Spleen (tissue), 7 donors: ENCODE data around the gene C6orf47.
A peak's percentile ranks its signal among the peaks of the same experiment; 100 is the strongest.

Experiments used
- POLR2A ChIP-seq, 3 donors: fragments of 450-650 bp; IDR thresholded peaks; one replicate each; pipeline ENCODE4 v1.5.1; 2017; ENCODE audit warnings: antibody characterized with exemption in 3 of 3, mild to moderate bottlenecking in 1 of 3
- POLR2AphosphoS5 ChIP-seq, 3 donors: sonication (generic); formaldehyde crosslinking; IDR thresholded peaks; one replicate each; pipeline ENCODE4 v1.5.1; 2017; ENCODE audit warnings: antibody characterized with exemption in 3 of 3
- TF ChIP-seq, protein P1 (sequence below), 11 experiments: fragments of 200-600 bp in 7 of 11; fragments of 450-650 bp in 4 of 11; sonication (generic) in 4 of 11; IDR thresholded peaks in 8 of 11; conservative IDR thresholded peaks in 3 of 11; 1 replicate in 7 of 11; 2 replicates in 4 of 11; pipeline versions ENCODE4 v1.4.0 to v1.8.0; 2016 to 2021; ENCODE audit warnings: antibody characterized with exemption in 11 of 11, inconsistent platforms in 4 of 11, mild to moderate bottlenecking in 1 of 11
- donor health status: DM: no; HTN: no; CAD: no; lungs with moderate emphysema.
- donor health status: DM: no; HTN: no; CAD: no.
- donor health status: DM: no; HTN: no; CAD: no.

DNA sequence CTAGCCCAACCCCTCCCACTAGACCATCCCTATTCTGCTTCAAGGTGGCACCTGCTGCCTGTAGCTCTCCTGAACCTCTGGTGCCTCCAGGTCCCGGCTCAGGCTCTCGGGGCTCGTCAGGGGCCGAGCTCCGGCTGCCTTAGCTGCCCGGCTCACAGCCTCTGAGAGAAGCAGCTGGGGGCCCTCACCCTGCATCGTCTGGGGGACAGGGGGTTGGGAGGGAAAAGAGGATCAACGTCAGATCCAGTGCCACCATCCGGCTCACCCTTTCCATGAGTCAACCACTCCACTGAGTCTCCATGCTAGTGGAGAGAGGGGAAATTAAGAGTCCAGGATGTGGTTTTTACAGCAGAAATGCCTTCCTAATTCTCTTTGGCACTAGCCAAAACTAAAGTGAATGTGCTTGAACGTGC is 21.1 kb downstream of the C6orf47 start:
- TF ChIP-seq, protein P1, sequence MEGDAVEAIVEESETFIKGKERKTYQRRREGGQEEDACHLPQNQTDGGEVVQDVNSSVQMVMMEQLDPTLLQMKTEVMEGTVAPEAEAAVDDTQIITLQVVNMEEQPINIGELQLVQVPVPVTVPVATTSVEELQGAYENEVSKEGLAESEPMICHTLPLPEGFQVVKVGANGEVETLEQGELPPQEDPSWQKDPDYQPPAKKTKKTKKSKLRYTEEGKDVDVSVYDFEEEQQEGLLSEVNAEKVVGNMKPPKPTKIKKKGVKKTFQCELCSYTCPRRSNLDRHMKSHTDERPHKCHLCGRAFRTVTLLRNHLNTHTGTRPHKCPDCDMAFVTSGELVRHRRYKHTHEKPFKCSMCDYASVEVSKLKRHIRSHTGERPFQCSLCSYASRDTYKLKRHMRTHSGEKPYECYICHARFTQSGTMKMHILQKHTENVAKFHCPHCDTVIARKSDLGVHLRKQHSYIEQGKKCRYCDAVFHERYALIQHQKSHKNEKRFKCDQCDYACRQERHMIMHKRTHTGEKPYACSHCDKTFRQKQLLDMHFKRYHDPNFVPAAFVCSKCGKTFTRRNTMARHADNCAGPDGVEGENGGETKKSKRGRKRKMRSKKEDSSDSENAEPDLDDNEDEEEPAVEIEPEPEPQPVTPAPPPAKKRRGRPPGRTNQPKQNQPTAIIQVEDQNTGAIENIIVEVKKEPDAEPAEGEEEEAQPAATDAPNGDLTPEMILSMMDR (IDR thresholded peaks at IDR 0.05 in 8 of 11, conservative IDR thresholded peaks at IDR 0.05 in 3 of 11) = no peak
- TF ChIP-seq POLR2A (IDR thresholded peaks at IDR 0.05) (no peak), POLR2AphosphoS5 (IDR thresholded peaks at IDR 0.05) (peak; percentile 4 to 66 (median 36))
